Keratinocyte (primary cell): ENCODE measurements around the gene MGAT5. TPM values are rescaled to one million over a fixed set of nuclear protein-coding genes. Genes with fewer than 3 reads are reported as not detected.
A peak's percentile ranks its signal among the peaks of the same experiment; 100 is the strongest.

Experiments
- DNase-seq: peaks from one replicate; pipeline ENCODE4 v3.0.0-alpha.2; 2011; ENCODE audit warnings: low read depth, missing footprints, low spot score
- FAIRE-seq: peaks from 2 replicates; lab custom pipeline; 2011; peaks lifted over from hg19 to GRCh38; lab: Jason Lieb, UNC
- H2AFZ ChIP-seq: 2 replicates; pipeline ENCODE4 v1.6.0; 2012; ENCODE audit warnings: low read length, control low read depth, inconsistent platforms; ENCODE audit not compliant: control insufficient read depth
- H3K27ac ChIP-seq: 2 replicates; pipeline ENCODE4 v1.5.1; 2011; ENCODE audit warnings: low read length; ENCODE audit not compliant: control insufficient read depth, insufficient read depth
- H3K27me3 ChIP-seq: 3 replicates; pipeline ENCODE4 v1.6.0; 2011; ENCODE audit warnings: low read length; ENCODE audit not compliant: control insufficient read depth, insufficient read depth; ENCODE audit errors: extremely low read depth
- H3K36me3 ChIP-seq, 2 experiments: 2 replicates in 1 of 2; 3 replicates in 1 of 2; pipeline ENCODE4 v1.5.1; 2011; ENCODE audit warnings: low read length in 2 of 2, mild to moderate bottlenecking in 1 of 2; ENCODE audit not compliant: control insufficient read depth in 2 of 2, insufficient read depth in 2 of 2; ENCODE audit errors: extremely low read depth in 1 of 2
- H3K4me1 ChIP-seq: 3 replicates; pipeline ENCODE4 v1.5.1; 2011; ENCODE audit warnings: low read length; ENCODE audit not compliant: control insufficient read depth, insufficient read depth; ENCODE audit errors: extremely low read depth
- H3K4me2 ChIP-seq: 3 replicates; pipeline ENCODE4 v1.6.0; 2011; ENCODE audit warnings: low read depth, low read length; ENCODE audit not compliant: control insufficient read depth, insufficient read depth; ENCODE audit errors: extremely low read depth
- H3K4me3 ChIP-seq, 3 experiments: fragments of 200-600 bp in 1 of 3; sonication (generic) in 1 of 3; 2 replicates in 2 of 3; 3 replicates in 1 of 3; pipeline ENCODE4 v1.5.1; 2011 to 2016; ENCODE audit warnings: low read length in 3 of 3, mild to moderate bottlenecking in 3 of 3, control low read depth in 2 of 3, inconsistent platforms in 1 of 3, low read depth in 1 of 3, mixed read lengths in 1 of 3, mixed run types in 1 of 3, moderate library complexity in 1 of 3; ENCODE audit not compliant: control insufficient read depth in 2 of 3, insufficient read depth in 2 of 3; ENCODE audit errors: extremely low read depth in 1 of 3
- H3K79me2 ChIP-seq: 2 replicates; pipeline ENCODE4 v1.6.0; 2012; ENCODE audit warnings: low read length; ENCODE audit not compliant: control insufficient read depth, insufficient read depth
- H3K9ac ChIP-seq: 3 replicates; pipeline ENCODE4 v1.6.0; 2011; ENCODE audit warnings: low read length; ENCODE audit not compliant: control insufficient read depth, insufficient read depth; ENCODE audit errors: extremely low read depth
- H3K9me1 ChIP-seq: 3 replicates; pipeline ENCODE4 v1.6.0; 2011; ENCODE audit warnings: low read length; ENCODE audit not compliant: control insufficient read depth, insufficient read depth; ENCODE audit errors: extremely low read depth
- H3K9me3 ChIP-seq: 2 replicates; pipeline ENCODE4 v1.5.1; 2012; ENCODE audit warnings: low read depth, low read length; ENCODE audit not compliant: control insufficient read depth
- H4K20me1 ChIP-seq: 3 replicates; pipeline ENCODE4 v1.6.0; 2011; ENCODE audit warnings: low read length; ENCODE audit not compliant: control insufficient read depth, insufficient read depth; ENCODE audit errors: extremely low read depth
- CTCF ChIP-seq, 3 experiments: IDR thresholded peaks in 1 of 3; conservative IDR thresholded peaks in 1 of 3; optimal IDR thresholded peaks in 1 of 3; 2 replicates in 2 of 3; 3 replicates in 1 of 3; pipeline versions ENCODE3 to v1.5.1; 2011; ENCODE audit warnings: low read length in 3 of 3, mild to moderate bottlenecking in 3 of 3, moderate library complexity in 2 of 3, control low read depth in 1 of 3, inconsistent platforms in 1 of 3; ENCODE audit not compliant: insufficient read depth in 2 of 3; ENCODE audit errors: extremely low read depth in 1 of 3
- EZH2 ChIP-seq: IDR thresholded peaks from one replicate; pipeline ENCODE4 v1.6.1; 2012; ENCODE audit warnings: inconsistent platforms, mild to moderate bottlenecking, low read length, moderate library complexity
- dilution Hi-C: fragments of 300-500 bp; cut with MboI; formaldehyde crosslinking; loops from one replicate; pipeline ENCODE4 v1.7.0; 2020; ENCODE audit warnings: low sequenced_read_pairs; ENCODE audit not compliant: extremely low pct_ligation_motif_present
- polyA plus RNA-seq, 5 experiments: library from polyadenylated mRNA; depleted of rRNA in 3 of 5; stranded (reverse) in 3 of 5; stranded (forward) in 1 of 5; unstranded in 1 of 5; fragments of >200 nt; gene quantifications; 1 replicate in 1 of 5; 2 replicates in 3 of 5; 3 replicates in 1 of 5; pipeline versions ENCODE4 v1.2.1 to v1.2.3, GENCODE V29; 2011 to 2012; ENCODE audit warnings: missing spikeins in 2 of 5, low read depth in 1 of 5, low replicate concordance in 1 of 5

The MGAT5 gene
- polyA plus RNA-seq, 1 donor (not counting 4 experiments of a cell fraction or from before 2014, with no cell fraction given), result 23.0 TPM

GRCh38 chr2:134366359-134366758, 112.5 kb downstream of the MGAT5 start:
- H3K4me1 ChIP-seq, result peaks cover 32% of the 10 kb centered on the region
- no peak overlapping the region for H2AFZ ChIP-seq
- H3K9ac ChIP-seq, result no peak overlapping the region
- H4K20me1 ChIP-seq, result no peaks in the 10 kb centered on the region
- FAIRE-seq (peak; percentile 84), DNase-seq (peak; percentile 82)
- no peaks in the 10 kb centered on the region for H3K79me2 ChIP-seq
- H3K4me2 ChIP-seq, result peak overlapping the region; percentile 52
- peaks cover 2% of the 10 kb centered on the region for H3K9me1 ChIP-seq
- dilution Hi-C loops, result no loop called here
- H3K4me3 ChIP-seq, result no peak overlapping the region
- H3K9me3 ChIP-seq, result no peaks in the 10 kb centered on the region
- H3K27ac ChIP-seq, result no peak overlapping the region
- H3K27me3 ChIP-seq, result no peaks in the 10 kb centered on the region
- peaks cover 5 to 6% of the 10 kb centered on the region in 2 experiments for H3K36me3 ChIP-seq
- no peak for TF ChIP-seq CTCF (optimal IDR thresholded peaks at IDR 0.05 in 1 of 3, IDR thresholded peaks at IDR 0.05 in 1 of 3, conservative IDR thresholded peaks at IDR 0.05 in 1 of 3; ENCODE audit: extremely low read depth in 1 of 3, insufficient read depth in 2 of 3, low read length in 3 of 3)
- no peak for TF ChIP-seq EZH2

GRCh38 chr2:134367213-134367612, 113.3 kb downstream of the MGAT5 start:
- Histone ChIP-seq H3K9ac (no peak overlapping the region), H3K27me3 (no peaks in the 10 kb centered on the region), H3K36me3 (peaks cover 4 to 5% of the 10 kb centered on the region in 2 experiments), H3K79me2 (no peaks in the 10 kb centered on the region), H3K4me3 (no peak overlapping the region), H3K9me1 (peaks cover 2% of the 10 kb centered on the region), H3K9me3 (no peaks in the 10 kb centered on the region), H2AFZ (no peak overlapping the region), H3K4me2 (no peak overlapping the region), H3K27ac (no peak overlapping the region), H4K20me1 (no peaks in the 10 kb centered on the region), H3K4me1 (peaks cover 40% of the 10 kb centered on the region)
- DNase-seq (no peak), FAIRE-seq (no peak)
- dilution Hi-C loops, result no loop called here
- TF ChIP-seq CTCF (optimal IDR thresholded peaks at IDR 0.05 in 1 of 3, IDR thresholded peaks at IDR 0.05 in 1 of 3, conservative IDR thresholded peaks at IDR 0.05 in 1 of 3; ENCODE audit: extremely low read depth in 1 of 3, insufficient read depth in 2 of 3, low read length in 3 of 3) (no peak), EZH2 (no peak)
